ENCODE results near the gene PON2.

The PON2 gene

DNA sequence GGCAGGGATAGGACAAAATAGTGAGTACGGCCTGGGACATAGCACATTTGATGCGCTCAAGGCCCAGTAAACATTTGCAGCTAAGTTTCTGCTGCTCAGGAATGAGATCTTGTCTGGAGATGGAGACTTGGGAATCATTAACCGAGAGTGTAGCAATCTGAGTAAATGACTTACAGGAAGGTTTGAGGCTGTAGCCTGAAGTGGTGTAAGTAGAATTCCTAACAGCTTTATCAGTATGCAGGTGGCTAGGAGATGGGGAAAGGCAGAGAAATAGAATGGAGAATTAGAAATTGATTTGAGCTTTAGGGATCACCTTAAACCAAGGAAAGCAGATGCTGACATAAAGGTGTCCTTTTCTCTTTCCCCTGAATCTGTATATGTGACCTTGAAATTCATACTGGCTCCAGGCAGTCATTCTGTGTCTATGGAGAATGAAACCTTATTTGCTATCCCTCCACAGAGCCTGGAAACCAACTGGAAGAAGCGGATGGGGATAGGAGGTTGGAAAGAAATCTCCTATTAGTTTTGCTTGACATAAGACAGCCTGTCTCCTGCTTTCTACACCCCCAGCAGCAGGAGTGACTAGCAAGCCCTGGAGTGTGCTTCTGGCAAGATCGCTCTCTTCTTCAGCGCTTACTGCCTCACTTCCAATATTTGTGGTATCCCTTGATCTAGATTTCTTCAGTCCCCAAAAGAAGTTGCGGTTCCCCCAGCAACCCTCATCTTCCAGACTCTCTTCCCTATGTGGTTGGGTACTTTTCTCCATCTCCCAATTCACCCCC lies 6.4 kb upstream of the PON2 start:
- no peaks in the 10 kb centered on the region for H3K36me3 ChIP-seq (ENCODE audit: insufficient read depth, low read length)
- H3K27ac ChIP-seq (ENCODE audit: low read depth, low read length) = no peak overlapping the region
- no peak overlapping the region for H2AFZ ChIP-seq (ENCODE audit: low read length, unreplicated experiment)
- H3K27me3 ChIP-seq (ENCODE audit: insufficient read depth, low read length) = no peaks in the 10 kb centered on the region
- no peak overlapping the region for H3K4me3 ChIP-seq (ENCODE audit: low read depth, low read length)
- H3K4me1 ChIP-seq (ENCODE audit: control insufficient read depth, insufficient read depth, low read length, unreplicated experiment) = no peaks in the 10 kb centered on the region
- no peaks in the 10 kb centered on the region for H3K79me2 ChIP-seq (ENCODE audit: control insufficient read depth, insufficient read depth, low read length, unreplicated experiment)

DNA sequence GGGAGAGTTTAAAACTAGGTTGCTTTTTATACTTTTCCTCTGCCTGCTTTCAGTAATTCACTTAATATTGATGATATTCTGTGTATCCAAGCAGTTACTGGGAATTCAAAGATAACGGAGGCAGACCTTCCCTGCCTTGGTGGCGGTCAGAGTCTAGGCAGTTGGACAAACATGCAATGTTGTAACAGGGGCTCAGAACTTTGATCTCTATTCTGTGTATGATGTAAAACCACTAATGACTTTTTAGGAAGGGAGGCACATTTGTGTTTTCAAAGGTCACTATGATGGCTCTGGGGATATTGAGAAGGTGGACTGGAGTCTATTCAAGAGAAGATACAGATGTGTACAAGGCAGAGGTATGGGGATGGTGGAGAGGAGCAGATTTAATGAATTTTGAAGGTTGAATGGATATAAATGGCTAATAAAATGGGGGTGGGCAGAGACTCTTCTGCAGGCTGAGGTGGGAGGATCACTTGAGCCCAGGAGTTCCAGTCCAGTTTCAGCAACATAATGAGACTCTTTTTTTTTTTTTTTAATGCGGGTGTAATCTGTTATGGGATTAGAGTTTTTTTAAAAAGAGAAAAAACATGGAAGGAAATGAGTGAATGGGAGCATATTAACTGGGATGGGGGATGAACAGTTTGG lies 5.7 kb upstream of the PON2 start:
- Histone ChIP-seq H3K4me1 (ENCODE audit: control insufficient read depth, insufficient read depth, low read length, unreplicated experiment) (peaks cover 2% of the 10 kb centered on the region), H2AFZ (ENCODE audit: low read length, unreplicated experiment) (no peak overlapping the region), H3K4me3 (ENCODE audit: low read depth, low read length) (no peak overlapping the region), H3K79me2 (ENCODE audit: control insufficient read depth, insufficient read depth, low read length, unreplicated experiment) (no peaks in the 10 kb centered on the region), H3K27ac (ENCODE audit: low read depth, low read length) (no peak overlapping the region), H3K36me3 (ENCODE audit: insufficient read depth, low read length) (no peaks in the 10 kb centered on the region), H3K27me3 (ENCODE audit: insufficient read depth, low read length) (no peaks in the 10 kb centered on the region)

- H3K4me1 ChIP-seq (ENCODE audit: control insufficient read depth, insufficient read depth, low read length, unreplicated experiment) = peaks cover 13% of the 10 kb centered on the region
- peaks cover 19% of the 10 kb centered on the region for H3K79me2 ChIP-seq (ENCODE audit: control insufficient read depth, insufficient read depth, low read length, unreplicated experiment)
- H2AFZ ChIP-seq (ENCODE audit: low read length, unreplicated experiment) = no peak overlapping the region
- no peak overlapping the region for H3K27ac ChIP-seq (ENCODE audit: low read depth, low read length)
- H3K4me3 ChIP-seq (ENCODE audit: low read depth, low read length) = no peak overlapping the region
- H3K27me3 ChIP-seq (ENCODE audit: insufficient read depth, low read length) = no peaks in the 10 kb centered on the region
- H3K36me3 ChIP-seq (ENCODE audit: insufficient read depth, low read length) = no peaks in the 10 kb centered on the region
Observed at GRCh38 chr7:95436407-95436806, 1.6 kb upstream of the PON2 start.

- Histone ChIP-seq H3K27me3 (ENCODE audit: insufficient read depth, low read length) (no peaks in the 10 kb centered on the region), H3K4me3 (ENCODE audit: low read depth, low read length) (peak overlapping the region; percentile 85), H3K27ac (ENCODE audit: low read depth, low read length) (peak overlapping the region; percentile 73), H3K4me1 (ENCODE audit: control insufficient read depth, insufficient read depth, low read length, unreplicated experiment) (peaks cover 18% of the 10 kb centered on the region), H3K79me2 (ENCODE audit: control insufficient read depth, insufficient read depth, low read length, unreplicated experiment) (peaks cover 25% of the 10 kb centered on the region), H2AFZ (ENCODE audit: low read length, unreplicated experiment) (peak overlapping the region; percentile 99), H3K36me3 (ENCODE audit: insufficient read depth, low read length) (no peaks in the 10 kb centered on the region)
Observed at GRCh38 chr7:95435422-95435780, 573 bp upstream of the PON2 start.

DNA sequence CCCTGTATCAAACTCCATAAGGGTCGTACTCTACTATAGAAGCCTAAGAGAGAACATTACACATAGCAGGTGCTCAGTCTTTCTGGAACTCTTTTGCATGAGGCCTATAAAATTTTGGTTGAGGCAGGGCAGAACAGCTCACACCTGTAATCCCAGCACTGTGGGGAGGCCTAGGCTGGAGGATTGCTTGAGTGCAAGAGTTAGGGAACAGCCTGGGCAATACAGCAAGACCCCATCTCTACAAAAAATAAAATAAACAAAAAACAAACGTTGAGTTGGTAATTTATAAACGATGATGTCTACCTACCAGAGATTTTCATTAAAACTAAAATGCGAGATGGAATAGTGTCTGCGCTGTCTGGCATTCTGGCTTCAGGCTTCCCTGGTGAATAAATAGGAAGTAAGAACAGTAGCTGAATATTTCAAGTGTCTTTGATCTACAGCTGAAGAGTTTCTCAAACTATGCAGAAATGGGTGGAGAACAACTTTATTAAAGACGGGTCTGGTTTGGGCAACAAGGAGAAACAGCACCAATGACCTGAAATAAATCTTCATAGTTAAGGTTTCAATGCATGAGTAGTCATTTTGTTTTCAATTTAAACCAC lies 774 bp downstream of the PON2 start:
- H3K27me3 ChIP-seq (ENCODE audit: insufficient read depth, low read length) = no peaks in the 10 kb centered on the region
- H3K79me2 ChIP-seq (ENCODE audit: control insufficient read depth, insufficient read depth, low read length, unreplicated experiment) = peaks cover 30% of the 10 kb centered on the region
- peak overlapping the region; percentile 73 for H3K27ac ChIP-seq (ENCODE audit: low read depth, low read length)
- H3K4me1 ChIP-seq (ENCODE audit: control insufficient read depth, insufficient read depth, low read length, unreplicated experiment) = peaks cover 18% of the 10 kb centered on the region
- peak overlapping the region; percentile 85 for H3K4me3 ChIP-seq (ENCODE audit: low read depth, low read length)
- H3K36me3 ChIP-seq (ENCODE audit: insufficient read depth, low read length) = no peaks in the 10 kb centered on the region
- H2AFZ ChIP-seq (ENCODE audit: low read length, unreplicated experiment) = peak overlapping the region; percentile 81

GRCh38 chr7:95433129-95433528 lies 1.7 kb downstream of the PON2 start:
- no peak overlapping the region for H3K4me3 ChIP-seq (ENCODE audit: low read depth, low read length)
- H3K36me3 ChIP-seq (ENCODE audit: insufficient read depth, low read length) = no peaks in the 10 kb centered on the region
- H3K27ac ChIP-seq (ENCODE audit: low read depth, low read length) = no peak overlapping the region
- H2AFZ ChIP-seq (ENCODE audit: low read length, unreplicated experiment) = no peak overlapping the region
- H3K4me1 ChIP-seq (ENCODE audit: control insufficient read depth, insufficient read depth, low read length, unreplicated experiment) = peaks cover 18% of the 10 kb centered on the region
- H3K27me3 ChIP-seq (ENCODE audit: insufficient read depth, low read length) = no peaks in the 10 kb centered on the region
- H3K79me2 ChIP-seq (ENCODE audit: control insufficient read depth, insufficient read depth, low read length, unreplicated experiment) = peaks cover 30% of the 10 kb centered on the region

- peaks cover 18% of the 10 kb centered on the region for H3K4me1 ChIP-seq (ENCODE audit: control insufficient read depth, insufficient read depth, low read length, unreplicated experiment)
- no peak overlapping the region for H3K27ac ChIP-seq (ENCODE audit: low read depth, low read length)
- H3K4me3 ChIP-seq (ENCODE audit: low read depth, low read length) = no peak overlapping the region
- H3K27me3 ChIP-seq (ENCODE audit: insufficient read depth, low read length) = no peaks in the 10 kb centered on the region
- H2AFZ ChIP-seq (ENCODE audit: low read length, unreplicated experiment) = no peak overlapping the region
- peaks cover 30% of the 10 kb centered on the region for H3K79me2 ChIP-seq (ENCODE audit: control insufficient read depth, insufficient read depth, low read length, unreplicated experiment)
- H3K36me3 ChIP-seq (ENCODE audit: insufficient read depth, low read length) = no peaks in the 10 kb centered on the region
Observed at GRCh38 chr7:95432606-95433005, 2.2 kb downstream of the PON2 start.

DNA sequence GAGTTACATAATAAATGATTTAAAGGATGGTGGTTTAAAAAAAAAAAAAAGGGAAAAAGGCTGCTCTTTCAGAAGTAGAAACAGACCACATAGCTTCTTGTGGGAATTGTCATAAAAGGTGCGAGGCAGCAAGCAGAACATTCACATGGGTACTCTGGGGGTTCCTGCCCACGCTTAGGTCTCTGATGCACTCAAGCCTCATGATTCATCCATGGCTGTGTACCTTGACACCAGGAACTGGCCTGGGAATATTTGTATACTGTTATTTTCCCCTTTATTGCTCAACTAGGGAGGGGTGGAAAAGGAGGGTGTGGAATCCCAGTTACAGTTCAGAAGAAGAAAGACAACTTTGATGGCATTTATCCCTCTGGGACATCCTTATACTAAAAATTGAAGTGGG lies 4.0 kb downstream of the PON2 start:
- Histone ChIP-seq H2AFZ (ENCODE audit: low read length, unreplicated experiment) (no peak overlapping the region), H3K4me1 (ENCODE audit: control insufficient read depth, insufficient read depth, low read length, unreplicated experiment) (peaks cover 18% of the 10 kb centered on the region), H3K27me3 (ENCODE audit: insufficient read depth, low read length) (no peaks in the 10 kb centered on the region), H3K4me3 (ENCODE audit: low read depth, low read length) (no peak overlapping the region), H3K36me3 (ENCODE audit: insufficient read depth, low read length) (no peaks in the 10 kb centered on the region), H3K79me2 (ENCODE audit: control insufficient read depth, insufficient read depth, low read length, unreplicated experiment) (peaks cover 33% of the 10 kb centered on the region), H3K27ac (ENCODE audit: low read depth, low read length) (peak overlapping the region; percentile 1; the same call in 1 of the 2 replicates)

DNA sequence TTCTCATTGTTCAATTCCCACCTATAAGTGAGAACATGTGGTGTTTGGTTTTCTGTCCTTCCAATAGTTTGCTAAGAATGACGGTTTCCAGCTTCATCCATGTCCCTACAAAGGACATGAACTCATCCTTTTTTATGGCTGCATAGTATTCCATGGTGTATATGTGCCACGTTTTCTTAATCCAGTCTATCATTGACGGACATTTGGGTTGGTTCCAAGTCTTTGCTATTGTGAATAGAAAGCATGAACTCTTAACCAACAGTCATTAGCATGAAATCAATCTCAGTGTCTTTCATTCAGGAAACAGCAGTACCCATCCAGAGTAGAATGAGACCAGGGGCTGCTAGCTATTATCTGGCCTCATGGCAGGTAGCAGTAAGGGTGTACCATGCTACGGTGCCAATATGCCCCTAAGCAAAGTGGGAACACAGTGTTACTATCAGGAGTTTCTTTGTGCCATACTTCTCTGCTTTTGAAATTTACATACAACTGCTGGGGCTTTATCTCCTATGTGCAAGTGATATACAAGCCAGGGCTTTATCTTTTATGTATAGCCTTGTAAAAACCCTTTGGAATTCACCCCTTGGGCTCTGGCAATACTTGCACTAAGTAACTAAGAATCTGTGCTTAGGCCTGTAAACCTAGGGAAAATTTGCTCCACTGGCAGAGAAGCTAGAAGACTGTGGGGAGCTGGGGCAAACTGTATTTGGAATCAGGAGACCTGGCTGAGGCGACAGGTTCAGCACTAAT lies 5.4 kb downstream of the PON2 start:
- no peak overlapping the region for H3K4me3 ChIP-seq (ENCODE audit: low read depth, low read length)
- H3K79me2 ChIP-seq (ENCODE audit: control insufficient read depth, insufficient read depth, low read length, unreplicated experiment) = peaks cover 33% of the 10 kb centered on the region
- peaks cover 13% of the 10 kb centered on the region for H3K4me1 ChIP-seq (ENCODE audit: control insufficient read depth, insufficient read depth, low read length, unreplicated experiment)
- H3K36me3 ChIP-seq (ENCODE audit: insufficient read depth, low read length) = no peaks in the 10 kb centered on the region
- no peak overlapping the region for H3K27ac ChIP-seq (ENCODE audit: low read depth, low read length)
- H3K27me3 ChIP-seq (ENCODE audit: insufficient read depth, low read length) = no peaks in the 10 kb centered on the region
- no peak overlapping the region for H2AFZ ChIP-seq (ENCODE audit: low read length, unreplicated experiment)

DNA sequence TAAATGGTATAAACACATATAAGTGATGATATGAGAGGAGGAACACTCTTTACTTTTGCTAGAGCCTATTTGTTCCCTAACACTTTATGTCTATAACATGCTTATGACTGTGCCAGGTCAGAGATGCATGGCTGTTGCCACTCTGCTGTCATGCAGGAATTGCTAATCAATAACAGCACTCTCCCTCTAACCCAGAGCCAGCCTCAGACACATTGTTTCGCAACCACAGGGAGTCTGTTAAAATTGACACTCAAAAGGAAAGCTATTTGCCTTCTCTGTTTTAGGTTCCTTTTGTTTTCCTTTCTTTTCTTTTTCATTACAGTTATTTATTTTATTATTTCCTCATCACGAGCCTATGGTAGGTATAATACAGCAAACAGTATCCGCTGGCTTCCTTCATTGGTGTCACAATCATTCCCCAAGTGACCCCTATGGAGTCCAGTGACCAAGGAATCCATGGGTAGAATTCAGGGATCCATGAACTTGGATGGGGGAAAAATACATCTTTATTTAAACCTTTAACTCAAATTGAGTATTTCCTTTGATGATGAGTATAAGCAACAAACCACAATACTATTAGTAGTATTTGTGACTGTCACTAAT lies 6.8 kb downstream of the PON2 start:
- Histone ChIP-seq H3K27me3 (ENCODE audit: insufficient read depth, low read length) (no peaks in the 10 kb centered on the region), H2AFZ (ENCODE audit: low read length, unreplicated experiment) (no peak overlapping the region), H3K27ac (ENCODE audit: low read depth, low read length) (no peak overlapping the region), H3K36me3 (ENCODE audit: insufficient read depth, low read length) (no peaks in the 10 kb centered on the region), H3K4me1 (ENCODE audit: control insufficient read depth, insufficient read depth, low read length, unreplicated experiment) (peaks cover 7% of the 10 kb centered on the region), H3K79me2 (ENCODE audit: control insufficient read depth, insufficient read depth, low read length, unreplicated experiment) (peaks cover 20% of the 10 kb centered on the region), H3K4me3 (ENCODE audit: low read depth, low read length) (no peak overlapping the region)
